Stimulated activated CD8-positive, alpha-beta memory T cell treated with anti-CD3 and anti-CD28 coated beads, Interleukin-7, amount 100 ng/mL, for 1 hour (primary cell): Measurements from ENCODE around the gene TNFRSF13B.
"Not testable (repeated sequence)": the region's sequence is repeated elsewhere in the genome, so short reads cannot be mapped to it uniquely, and the experiment has no call there.

Source experiments
- DNase-seq, 2 donors: peaks; one replicate each; pipeline ENCODE4 v3.0.0-alpha.2; 2020; ENCODE audit warnings: low read depth in 2 of 2

The TNFRSF13B gene

GRCh38 chr17:16961022-16961421 is 10.9 kb downstream of the TNFRSF13B start:
- DNase-seq: not testable (repeated sequence)

- DNase-seq: not testable (repeated sequence)
These were observed 16.9 kb downstream of the TNFRSF13B start for GRCh38 chr17:16955011-16955410.

GRCh38 chr17:16954521-16954920 is 17.4 kb downstream of the TNFRSF13B start:
- no peak for DNase-seq

- no peak for DNase-seq
These were observed 18.1 kb downstream of the TNFRSF13B start for GRCh38 chr17:16953841-16954240.

- no peak for DNase-seq
These were observed 18.6 kb downstream of the TNFRSF13B start for GRCh38 chr17:16953347-16953746.

- DNase-seq: no peak
These were observed 19.5 kb downstream of the TNFRSF13B start for GRCh38 chr17:16952401-16952800.

GRCh38 chr17:16950488-16950887 is 21.4 kb downstream of the TNFRSF13B start:
- DNase-seq: no peak

GRCh38 chr17:16948587-16949376 is 23.1 kb downstream of the TNFRSF13B start:
- DNase-seq: no peak

- DNase-seq: no peak
These were observed 24.4 kb downstream of the TNFRSF13B start for GRCh38 chr17:16947470-16947869.

- DNase-seq: no peak
These were observed 26.2 kb downstream of the TNFRSF13B start for GRCh38 chr17:16945663-16946218.

- DNase-seq: no peak
These were observed 26.8 kb downstream of the TNFRSF13B start for GRCh38 chr17:16945136-16945482.

- DNase-seq: no peak
These were observed 27.4 kb downstream of the TNFRSF13B start for GRCh38 chr17:16944334-16945135.

- DNase-seq: no peak
These were observed 28.2 kb downstream of the TNFRSF13B start for GRCh38 chr17:16943541-16944333.

- no peak for DNase-seq
These were observed 28.9 kb downstream of the TNFRSF13B start for GRCh38 chr17:16943032-16943352.

- DNase-seq: no peak
These were observed 29.5 kb downstream of the TNFRSF13B start for GRCh38 chr17:16942141-16943031.

GRCh38 chr17:16941072-16942036 is 30.6 kb downstream of the TNFRSF13B start:
- no peak for DNase-seq

GRCh38 chr17:16940116-16940881 is 31.6 kb downstream of the TNFRSF13B start:
- DNase-seq: no peak

GRCh38 chr17:16939606-16940115 is 32.3 kb downstream of the TNFRSF13B start:
- DNase-seq: no peak

- DNase-seq: no peak
These were observed 32.7 kb downstream of the TNFRSF13B start for GRCh38 chr17:16939208-16939576.
